HEK293T (cell line): ENCODE measurements around the gene TUSC2.

Source experiments
- CTCF ChIA-PET: fragments of 350-600 bp; formaldehyde crosslinking; extraction: SDS; loops from one replicate; lab custom pipeline; 2021; ENCODE audit warnings: antibody characterized with exemption, inconsistent platforms; lab: Yijun Ruan, JAX
- POLR2A ChIA-PET: fragments of 350-600 bp; formaldehyde crosslinking; extraction: SDS; loops from one replicate; lab custom pipeline; 2020; ENCODE audit warnings: antibody characterized with exemption, inconsistent platforms; lab: Yijun Ruan, JAX
- DNase-seq: peaks from one replicate; pipeline ENCODE4 v3.0.0; 2012; ENCODE audit warnings: mixed read lengths; ENCODE audit errors: extremely low spot score
- ARNT ChIP-seq: fragments of 450-650 bp; IDR thresholded peaks from 2 replicates; pipeline ENCODE4 v1.6.1; 2017; ENCODE audit warnings: mild to moderate bottlenecking
- BHLHE40 ChIP-seq: fragments of 450-650 bp; IDR thresholded peaks from 2 replicates; pipeline ENCODE4 v1.6.1; 2016; ENCODE audit warnings: mild to moderate bottlenecking, moderate library complexity, borderline replicate concordance
- CTBP1 ChIP-seq: fragments of 450-650 bp; IDR thresholded peaks from 2 replicates; pipeline ENCODE4 v1.6.1; 2016; ENCODE audit warnings: borderline replicate concordance
- ELF4 ChIP-seq: fragments of 450-650 bp; IDR thresholded peaks from 2 replicates; pipeline ENCODE4 v1.6.1; 2017; ENCODE audit warnings: antibody characterized with exemption
- FOXA1 ChIP-seq: fragments of 450-650 bp; IDR thresholded peaks from 2 replicates; pipeline ENCODE4 v1.6.1; 2016; ENCODE audit warnings: mild to moderate bottlenecking
- FOXK2 ChIP-seq: fragments of 450-650 bp; IDR thresholded peaks from 2 replicates; pipeline ENCODE4 v1.6.1; 2016; ENCODE audit warnings: mild to moderate bottlenecking
- FOXM1 ChIP-seq: fragments of 450-650 bp; IDR thresholded peaks from 2 replicates; pipeline ENCODE4 v1.6.1; 2017; ENCODE audit warnings: mild to moderate bottlenecking, borderline replicate concordance
- HDGF ChIP-seq: fragments of 450-650 bp; IDR thresholded peaks from 2 replicates; pipeline ENCODE4 v1.6.1; 2017; ENCODE audit warnings: antibody characterized with exemption, borderline replicate concordance
- L3MBTL2 ChIP-seq: fragments of 450-650 bp; conservative IDR thresholded peaks from 2 replicates; pipeline ENCODE4 v1.6.1; 2016; ENCODE audit warnings: mild to moderate bottlenecking
- LEF1 ChIP-seq: fragments of 450-650 bp; IDR thresholded peaks from 2 replicates; pipeline ENCODE4 v1.6.1; 2017; ENCODE audit warnings: mild to moderate bottlenecking, borderline replicate concordance
- NFRKB ChIP-seq: fragments of 450-650 bp; IDR thresholded peaks from 2 replicates; pipeline ENCODE4 v1.6.1; 2016; ENCODE audit warnings: mild to moderate bottlenecking, moderate library complexity
- PKNOX1 ChIP-seq: fragments of 450-650 bp; IDR thresholded peaks from 2 replicates; pipeline ENCODE4 v1.6.1; 2016
- SP1 ChIP-seq: fragments of 450-650 bp; IDR thresholded peaks from 2 replicates; pipeline ENCODE4 v1.6.1; 2017
- SUZ12 ChIP-seq: fragments of 450-650 bp; IDR thresholded peaks from 2 replicates; pipeline ENCODE4 v1.6.1; 2016; ENCODE audit warnings: mild to moderate bottlenecking
- TARDBP ChIP-seq: fragments of 450-650 bp; IDR thresholded peaks from 2 replicates; pipeline ENCODE4 v1.6.1; 2016
- ZNF384 ChIP-seq: fragments of 450-650 bp; IDR thresholded peaks from 2 replicates; pipeline ENCODE4 v1.6.1; 2016

The TUSC2 gene

GRCh38 chr3:50321336-50322114 lies 6.5 kb downstream of the TUSC2 start:
- peak; percentile 100 for TF ChIP-seq FOXM1
- TF ChIP-seq BHLHE40: peak; percentile 98
- TF ChIP-seq CTBP1: peak; percentile 49; the same call in 1 of the 2 replicates
- peak; percentile 64; the same call in 1 of the 2 replicates for TF ChIP-seq ARNT
- TF ChIP-seq LEF1: peak; percentile 93; the same call in 1 of the 2 replicates
- no peak for TF ChIP-seq ZNF384
- POLR2A ChIA-PET: interaction anchor here (1.9 to 3.7 kb wide), 3 partner anchors 16 to 23 kb away, joined by 9 to 23 read pairs (median 11); partner anchors contain the start of genes HYAL3 and NAA80
- DNase-seq: peak; percentile 88
- CTCF ChIA-PET: interaction anchor here (0.6 to 1.1 kb wide), 3 partner anchors 22 to 56 kb away, joined by 3 to 4 read pairs (median 4); partner anchors contain the start of genes HYAL3 and NAA80

- TF ChIP-seq PKNOX1 (no peak), TARDBP (no peak), HDGF (no peak), SUZ12 (no peak), LEF1 (no peak; the same call in 1 of the 2 replicates), L3MBTL2 (no peak), FOXM1 (no peak), CTBP1 (no peak), BHLHE40 (no peak), FOXK2 (no peak), FOXA1 (no peak), ARNT (no peak), NFRKB (no peak), SP1 (no peak), ZNF384 (no peak)
- POLR2A ChIA-PET: interaction anchor here (0.6 to 2.3 kb wide), 4 partner anchors 16 to 28 kb away, joined by 3 to 11 read pairs (median 7); partner anchors contain the start of genes HYAL3, IFRD2 and NAA80
- CTCF ChIA-PET: interaction anchor here (0.6 to 1.1 kb wide), 3 partner anchors 21 to 55 kb away, joined by 3 to 4 read pairs (median 4); partner anchors contain the start of genes HYAL3 and NAA80
- DNase-seq: peak; percentile 76
Observed at GRCh38 chr3:50320853-50321335, 7.1 kb downstream of the TUSC2 start.

- CTCF ChIA-PET: interaction anchor here (1.1 kb wide), 1 partner anchor 21 kb away, joined by 4 read pairs; the partner anchor contains the start of genes HYAL3 and NAA80
Observed at GRCh38 chr3:50319894-50320625, 8.0 kb downstream of the TUSC2 start.

GRCh38 chr3:50319181-50319893 lies 8.7 kb downstream of the TUSC2 start:
- no peak for TF ChIP-seq TARDBP
- no peak for TF ChIP-seq HDGF
- no peak for TF ChIP-seq LEF1
- TF ChIP-seq FOXM1: no peak
- no peak for TF ChIP-seq L3MBTL2
- no peak for TF ChIP-seq ELF4
- no peak for TF ChIP-seq SUZ12
- TF ChIP-seq FOXA1: no peak
- TF ChIP-seq CTBP1: no peak
- no peak for TF ChIP-seq PKNOX1
- TF ChIP-seq ARNT: no peak
- TF ChIP-seq SP1: no peak
- POLR2A ChIA-PET: interaction anchor here (0.8 to 2.1 kb wide), 5 partner anchors 9 to 27 kb away, joined by 3 to 12 read pairs (median 7); partner anchors contain the start of genes HYAL3, IFRD2, NAA80 and TUSC2
- DNase-seq: no peak
- CTCF ChIA-PET: no interaction called here

More at GRCh38 chr3:50319894-50320625, 8.0 kb downstream of the TUSC2 start:
- no peak for DNase-seq
- POLR2A ChIA-PET: interaction anchor here (0.6 to 2.3 kb wide), 5 partner anchors 15 to 28 kb away, joined by 3 to 11 read pairs (median 5); partner anchors contain the start of genes HYAL3, IFRD2 and NAA80
- TF ChIP-seq HDGF (no peak), TARDBP (no peak), FOXA1 (no peak), CTBP1 (no peak), FOXK2 (no peak), FOXM1 (no peak), ARNT (no peak), SUZ12 (no peak), LEF1 (no peak), BHLHE40 (no peak), L3MBTL2 (no peak), SP1 (no peak), NFRKB (no peak), PKNOX1 (no peak), ZNF384 (no peak), ELF4 (no peak)
